ENCODE data around the gene CMTM6. TPM values are rescaled to one million over a fixed set of nuclear protein-coding genes. Genes with fewer than 3 reads are reported as not detected.
"Not testable (repeated sequence)": the region's sequence is repeated elsewhere in the genome, so short reads cannot be mapped to it uniquely, and the experiment has no call there.

The CMTM6 gene
- total RNA-seq, 1 experiment from 2014 or later, result 73.3 TPM

- DNase-seq (ENCODE audit: low read depth), result no peak
- in situ Hi-C loops (cut with HindIII; ENCODE audit: low pct_unique_long_range_greater_than_20kb, low sequenced_read_pairs), result no loop called here
Measured at GRCh38 chr3:32474201-32474600, 28.5 kb downstream of the CMTM6 start.

DNA sequence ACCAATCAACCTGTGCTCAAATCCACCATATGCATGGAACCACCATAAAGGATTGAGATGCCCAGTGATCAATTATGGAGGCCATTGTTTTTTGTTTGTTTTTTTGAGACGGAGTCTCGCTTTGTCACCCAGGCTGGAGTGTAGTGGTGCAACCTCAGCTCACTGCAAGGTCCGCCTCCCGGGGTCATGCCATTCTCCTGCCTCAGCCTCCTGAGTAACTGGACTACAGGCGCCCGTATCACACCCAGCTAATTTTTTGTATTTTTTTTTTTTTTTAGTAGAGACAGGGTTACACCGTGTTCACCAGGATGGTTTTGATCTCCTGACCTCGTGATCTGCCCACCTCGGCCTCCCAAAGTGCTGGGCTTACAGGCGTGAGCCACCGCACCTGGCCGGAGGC, 30.5 kb downstream of the CMTM6 start:
- DNase-seq (ENCODE audit: low read depth); in situ Hi-C loops (cut with HindIII; ENCODE audit: low pct_unique_long_range_greater_than_20kb, low sequenced_read_pairs): not testable (repeated sequence)

GRCh38 chr3:32471246-32471645, 31.4 kb downstream of the CMTM6 start:
- DNase-seq (ENCODE audit: low read depth), result no peak
- in situ Hi-C loops (cut with HindIII; ENCODE audit: low pct_unique_long_range_greater_than_20kb, low sequenced_read_pairs), result no loop called here

GRCh38 chr3:32470362-32470761, 32.3 kb downstream of the CMTM6 start:
- peak; percentile 20 for DNase-seq (ENCODE audit: low read depth)
- in situ Hi-C loops (cut with HindIII; ENCODE audit: low pct_unique_long_range_greater_than_20kb, low sequenced_read_pairs), result no loop called here

DNA sequence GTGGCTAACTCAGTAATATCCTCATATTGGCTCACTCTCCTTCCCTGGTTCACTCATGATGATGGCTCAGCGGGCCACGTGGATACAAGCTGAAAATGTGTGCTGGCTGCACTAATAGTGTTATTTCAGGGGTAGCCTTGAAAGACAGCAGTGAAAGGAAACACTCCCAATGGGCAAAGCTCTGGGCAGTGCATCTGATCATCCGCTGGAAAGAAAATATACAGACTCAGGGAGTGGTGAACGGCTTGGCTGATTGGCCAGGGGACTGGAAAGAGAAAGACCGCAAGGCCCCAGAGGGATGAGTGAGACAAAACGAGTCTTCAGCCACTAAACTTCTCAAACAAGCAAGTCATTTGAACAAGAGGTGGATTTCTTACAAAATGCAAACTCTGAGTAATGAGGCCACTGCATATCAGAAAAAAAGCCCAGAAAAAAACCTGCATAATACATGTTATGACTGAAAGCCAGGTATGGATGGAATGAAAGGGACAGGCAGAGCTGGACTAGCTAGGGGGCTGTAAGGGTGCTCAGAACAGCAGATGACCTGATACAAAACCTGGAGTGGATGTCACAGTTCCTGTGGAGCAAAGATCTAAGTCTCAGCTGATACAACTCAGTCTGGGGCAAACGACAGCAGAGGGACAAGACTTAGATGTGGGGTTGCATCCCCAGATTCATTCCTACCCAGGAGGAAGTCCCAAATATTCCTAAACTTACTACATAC, 33.3 kb downstream of the CMTM6 start:
- in situ Hi-C loops (cut with HindIII; ENCODE audit: low pct_unique_long_range_greater_than_20kb, low sequenced_read_pairs), result no loop called here

GRCh38 chr3:32467333-32468070, 35.1 kb downstream of the CMTM6 start:
- peak; percentile 67 for DNase-seq (ENCODE audit: low read depth)
- in situ Hi-C loops (cut with HindIII; ENCODE audit: low pct_unique_long_range_greater_than_20kb, low sequenced_read_pairs), result no loop called here

More for the DNA sequence above, 33.3 kb downstream of the CMTM6 start:
- DNase-seq (ENCODE audit: low read depth), result peak; percentile 86

DNA sequence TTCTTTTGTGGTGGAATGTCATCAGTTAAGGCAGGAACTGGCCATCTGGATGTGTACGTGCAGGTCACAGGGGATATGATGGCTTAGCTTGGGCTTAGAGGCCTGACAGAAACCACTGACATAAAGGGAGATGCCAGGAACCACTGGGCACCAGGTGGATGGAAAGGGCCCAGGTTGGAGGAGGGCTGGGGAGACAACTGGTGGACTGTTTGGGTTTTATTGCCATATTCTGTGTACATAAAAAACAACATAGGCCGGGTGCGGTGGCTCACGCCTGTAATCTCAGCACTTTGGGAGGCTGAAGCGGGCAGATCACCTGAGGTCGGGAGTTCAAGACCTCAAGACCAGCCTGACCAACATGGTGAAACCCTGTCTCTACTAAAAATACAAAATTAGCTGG, 35.8 kb downstream of the CMTM6 start:
- DNase-seq (ENCODE audit: low read depth); in situ Hi-C loops (cut with HindIII; ENCODE audit: low pct_unique_long_range_greater_than_20kb, low sequenced_read_pairs): not testable (repeated sequence)

GRCh38 chr3:32464726-32465125, 37.9 kb downstream of the CMTM6 start:
- in situ Hi-C loops (cut with HindIII; ENCODE audit: low pct_unique_long_range_greater_than_20kb, low sequenced_read_pairs); DNase-seq (ENCODE audit: low read depth): not testable (repeated sequence)

- DNase-seq (ENCODE audit: low read depth); in situ Hi-C loops (cut with HindIII; ENCODE audit: low pct_unique_long_range_greater_than_20kb, low sequenced_read_pairs): not testable (repeated sequence)
Measured at GRCh38 chr3:32463415-32463814, 39.2 kb downstream of the CMTM6 start.

- in situ Hi-C loops (cut with HindIII; ENCODE audit: low pct_unique_long_range_greater_than_20kb, low sequenced_read_pairs); DNase-seq (ENCODE audit: low read depth): not testable (repeated sequence)
Measured at GRCh38 chr3:32462191-32462986, 40.3 kb downstream of the CMTM6 start.

DNA sequence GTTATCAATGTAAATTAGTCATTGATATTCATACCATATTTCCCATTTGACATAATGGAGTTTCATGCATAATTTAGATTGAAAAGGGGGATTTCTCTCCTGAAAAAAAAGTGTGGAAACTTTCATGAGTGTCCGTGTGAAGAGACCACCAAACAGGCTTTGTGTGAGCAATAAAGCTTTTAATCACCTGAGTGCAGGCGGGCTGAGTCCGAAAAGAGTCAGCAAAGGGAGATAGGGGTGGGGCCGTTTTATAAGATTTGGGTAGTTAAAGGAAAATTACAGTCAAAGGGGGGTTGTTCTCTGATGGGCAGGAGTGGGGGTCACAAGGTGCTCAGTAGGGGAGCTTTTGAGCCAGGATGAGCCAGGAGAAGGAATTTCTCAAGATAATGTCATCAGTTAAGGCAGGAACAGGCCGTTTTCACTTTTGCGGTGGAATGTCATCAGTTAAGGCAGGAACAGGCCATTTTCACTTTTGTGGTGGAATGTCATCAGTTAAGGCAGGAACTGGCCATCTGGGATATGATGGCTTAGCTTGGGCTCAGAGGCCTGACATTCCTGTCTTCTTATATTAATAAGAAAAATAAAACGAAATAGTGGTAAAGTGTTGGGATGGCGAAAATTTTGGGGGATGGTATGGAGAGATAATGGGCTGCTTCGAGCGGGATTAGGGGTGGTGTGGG, 41.7 kb downstream of the CMTM6 start:
- in situ Hi-C loops (cut with HindIII; ENCODE audit: low pct_unique_long_range_greater_than_20kb, low sequenced_read_pairs); DNase-seq (ENCODE audit: low read depth): not testable (repeated sequence)

DNA sequence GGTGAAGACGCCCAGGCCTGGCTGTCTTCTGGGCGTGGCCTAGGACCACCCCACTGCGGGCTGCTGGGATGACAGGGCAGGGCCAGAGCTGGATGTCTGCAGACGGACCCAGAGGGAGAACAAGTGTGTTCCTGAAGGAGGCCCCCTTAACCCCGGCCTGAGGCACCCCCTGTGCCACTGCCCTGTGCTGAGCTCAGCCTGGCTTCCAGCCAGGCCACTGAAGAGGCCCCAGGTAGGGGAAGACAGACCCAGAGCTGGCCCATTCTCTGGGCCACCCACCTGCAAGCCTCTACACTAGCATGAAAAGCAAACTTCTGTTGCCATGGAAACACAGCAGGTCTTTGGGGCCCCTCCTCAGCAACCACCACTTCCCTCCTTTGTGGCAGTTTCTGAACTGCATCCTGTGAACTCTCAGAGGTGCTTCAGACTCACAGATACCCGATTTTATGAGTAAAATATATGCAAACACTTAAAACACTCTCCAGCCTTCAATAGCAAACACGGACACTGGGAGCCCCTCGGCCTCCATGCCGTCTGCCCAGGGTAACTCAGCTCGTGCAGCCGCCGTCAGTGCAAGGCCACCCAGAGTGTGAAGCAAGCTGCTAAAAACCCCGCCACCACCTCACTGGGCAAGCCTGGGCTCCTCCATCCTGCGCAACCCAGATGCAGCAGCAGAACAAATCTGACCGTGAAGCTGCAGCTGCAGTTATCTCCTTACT, 42.5 kb downstream of the CMTM6 start:
- in situ Hi-C loops (cut with HindIII; ENCODE audit: low pct_unique_long_range_greater_than_20kb, low sequenced_read_pairs), result no loop called here
- no peak for DNase-seq (ENCODE audit: low read depth)

GRCh38 chr3:32459450-32459849, 43.2 kb downstream of the CMTM6 start:
- DNase-seq (ENCODE audit: low read depth), result no peak
- in situ Hi-C loops (cut with HindIII; ENCODE audit: low pct_unique_long_range_greater_than_20kb, low sequenced_read_pairs), result no loop called here

- in situ Hi-C loops (cut with HindIII; ENCODE audit: low pct_unique_long_range_greater_than_20kb, low sequenced_read_pairs), result no loop called here
- no peak for DNase-seq (ENCODE audit: low read depth)
Measured at GRCh38 chr3:32457971-32458471, 44.6 kb downstream of the CMTM6 start.

GRCh38 chr3:32456429-32457130, 46.1 kb downstream of the CMTM6 start:
- in situ Hi-C loops (cut with HindIII; ENCODE audit: low pct_unique_long_range_greater_than_20kb, low sequenced_read_pairs), result no loop called here
- no peak for DNase-seq (ENCODE audit: low read depth)

DNA sequence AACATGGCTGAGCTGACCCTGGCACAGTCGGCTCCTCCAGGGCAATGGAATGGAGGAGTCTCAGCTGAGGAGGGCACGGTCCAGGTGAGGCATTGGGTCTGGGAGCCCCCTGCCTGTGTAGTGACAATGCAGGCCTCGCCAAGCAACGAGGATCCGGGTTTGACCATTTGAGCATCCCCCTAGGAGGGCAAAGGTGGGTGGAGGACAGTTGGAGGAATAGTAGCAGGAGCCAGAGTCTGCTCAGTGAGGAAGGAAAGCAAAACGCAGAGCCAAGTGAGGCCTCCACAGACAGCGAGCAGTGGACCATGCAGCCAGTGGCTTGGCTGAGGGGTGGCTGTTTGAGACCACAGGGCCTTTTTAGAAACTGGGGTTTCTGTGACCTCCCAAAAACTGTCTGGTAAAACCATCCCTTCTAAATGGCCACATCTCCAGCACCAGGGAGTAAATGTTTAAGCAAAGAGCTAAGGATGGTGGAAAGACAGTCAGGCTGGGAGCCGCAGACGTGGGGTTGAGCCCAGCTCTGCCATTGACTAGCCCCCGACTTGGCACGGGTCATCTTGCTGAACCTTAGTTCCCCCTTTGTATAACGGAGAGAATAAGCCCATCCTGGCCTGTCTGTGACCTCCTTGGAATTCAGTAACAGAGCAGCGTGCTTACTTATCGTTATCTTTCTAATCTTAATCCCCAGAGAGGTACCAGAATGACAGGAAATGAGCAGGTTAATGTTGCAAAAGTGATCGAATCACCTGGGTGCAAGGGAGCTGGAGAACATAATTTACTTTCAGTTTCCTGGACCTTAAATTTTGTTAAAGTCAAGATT, 46.8 kb downstream of the CMTM6 start:
- in situ Hi-C loops (cut with HindIII; ENCODE audit: low pct_unique_long_range_greater_than_20kb, low sequenced_read_pairs), result no loop called here
- no peak for DNase-seq (ENCODE audit: low read depth)
